HEK293T (cell line): ENCODE data around the gene CUBN.

Experiments
- BHLHE40 ChIP-seq: fragments of 450-650 bp; IDR thresholded peaks from 2 replicates; pipeline ENCODE4 v1.6.1; 2016; ENCODE audit warnings: mild to moderate bottlenecking, moderate library complexity, borderline replicate concordance
- ELF4 ChIP-seq: fragments of 450-650 bp; IDR thresholded peaks from 2 replicates; pipeline ENCODE4 v1.6.1; 2017; ENCODE audit warnings: antibody characterized with exemption
- FOXA1 ChIP-seq: fragments of 450-650 bp; IDR thresholded peaks from 2 replicates; pipeline ENCODE4 v1.6.1; 2016; ENCODE audit warnings: mild to moderate bottlenecking
- FOXM1 ChIP-seq: fragments of 450-650 bp; IDR thresholded peaks from 2 replicates; pipeline ENCODE4 v1.6.1; 2017; ENCODE audit warnings: mild to moderate bottlenecking, borderline replicate concordance
- NFRKB ChIP-seq: fragments of 450-650 bp; IDR thresholded peaks from 2 replicates; pipeline ENCODE4 v1.6.1; 2016; ENCODE audit warnings: mild to moderate bottlenecking, moderate library complexity
- SUZ12 ChIP-seq: fragments of 450-650 bp; IDR thresholded peaks from 2 replicates; pipeline ENCODE4 v1.6.1; 2016; ENCODE audit warnings: mild to moderate bottlenecking
- TARDBP ChIP-seq: fragments of 450-650 bp; IDR thresholded peaks from 2 replicates; pipeline ENCODE4 v1.6.1; 2016
- ZNF384 ChIP-seq: fragments of 450-650 bp; IDR thresholded peaks from 2 replicates; pipeline ENCODE4 v1.6.1; 2016

DNA sequence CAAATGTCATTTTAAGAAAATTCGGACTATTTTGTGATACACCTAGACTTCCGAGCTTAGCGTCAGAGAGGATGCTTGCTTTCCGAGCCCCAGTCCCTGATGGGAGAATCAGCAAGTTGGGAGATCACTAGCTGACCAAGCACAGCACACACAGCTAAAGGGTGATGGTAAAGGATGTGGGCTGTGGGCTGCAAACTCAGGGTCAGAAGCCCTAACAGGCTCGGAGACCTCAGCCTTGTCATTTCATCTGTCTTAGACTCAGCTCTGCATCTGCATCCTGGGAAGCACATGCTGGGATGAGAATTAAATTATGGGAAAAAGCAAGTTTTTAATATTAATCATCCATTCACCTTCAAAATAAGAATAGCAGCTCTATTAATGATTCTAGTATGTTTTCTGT lies 3.3 kb downstream of the CUBN start:
- TF ChIP-seq FOXA1, result no peak
- no peak for TF ChIP-seq NFRKB
- TF ChIP-seq SUZ12, result no peak
- TF ChIP-seq ZNF384, result no peak
- TF ChIP-seq BHLHE40, result no peak
- no peak for TF ChIP-seq FOXM1
- TF ChIP-seq TARDBP, result no peak
- no peak for TF ChIP-seq ELF4
